ENCODE data around the gene TSPAN18.

GRCh38 chr11:44976576-44976975, 249.8 kb downstream of the TSPAN18 start:
- TF ChIP-seq POLR2A (IDR thresholded peaks at IDR 0.05) (no peak), CTCF (IDR thresholded peaks at IDR 0.05 in 4 of 5, conservative IDR thresholded peaks at IDR 0.05 in 1 of 5) (no peak)

Data from gastrocnemius medialis (tissue), 4 donors.